Measurements from ENCODE around the gene MLNR. TPM values are rescaled to one million over a fixed set of nuclear protein-coding genes. Genes with fewer than 3 reads are reported as not detected.

The MLNR gene
- total and polyA plus RNA-seq, 4 donors, result 0.09 TPM; not detected in 3

DNA sequence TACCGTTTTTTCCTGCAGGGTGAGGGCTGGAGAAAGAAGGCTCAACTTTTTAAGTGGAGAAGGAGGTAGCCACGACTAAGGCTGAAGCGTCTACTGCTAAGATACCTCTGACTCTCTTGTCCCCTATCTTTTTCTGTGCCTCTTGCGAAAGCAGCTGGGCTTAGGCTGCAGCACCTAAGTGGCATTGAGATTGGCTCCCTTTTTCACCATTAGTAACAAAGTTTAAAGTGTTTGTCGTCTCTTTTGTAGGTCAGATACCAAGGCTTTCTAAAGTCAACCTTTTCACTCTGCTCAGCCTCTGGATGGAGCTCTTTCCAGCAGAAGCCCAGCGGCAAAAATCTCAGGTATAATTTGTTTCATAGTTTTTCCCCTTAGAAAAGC is 28.5 kb downstream of the MLNR start:
- Histone ChIP-seq H3K27ac (ENCODE audit: low read depth in 1 of 2, low read length in 2 of 2) (peak overlapping the region; percentile 81 to 83), H3K4me3 (ENCODE audit: low read depth in 1 of 3, low read length in 3 of 3) (peak overlapping the region; percentile 68 to 75 (median 71)), H3K27me3 (ENCODE audit: control insufficient read depth in 4 of 4, insufficient read depth in 4 of 4, low read length in 3 of 4) (no peaks in the 10 kb centered on the region), H3K36me3 (ENCODE audit: control insufficient read depth in 4 of 4, insufficient read depth in 3 of 4, low read depth in 1 of 4, low read length in 3 of 4) (peaks cover 0 to 3% (median 2%) of the 10 kb centered on the region in 4 donors), H3K4me1 (ENCODE audit: control insufficient read depth in 4 of 4, insufficient read depth in 4 of 4, low read length in 3 of 4) (peaks cover 4 to 20% (median 10%) of the 10 kb centered on the region in 4 donors), H3K9ac (ENCODE audit: low read depth in 1 of 2, low read length in 2 of 2) (peak overlapping the region; percentile 84 to 95), H3K9me3 (ENCODE audit: control insufficient read depth in 4 of 4, low read length in 3 of 4) (no peaks in the 10 kb centered on the region)
- TF ChIP-seq, protein P1, sequence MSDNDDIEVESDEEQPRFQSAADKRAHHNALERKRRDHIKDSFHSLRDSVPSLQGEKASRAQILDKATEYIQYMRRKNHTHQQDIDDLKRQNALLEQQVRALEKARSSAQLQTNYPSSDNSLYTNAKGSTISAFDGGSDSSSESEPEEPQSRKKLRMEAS (IDR thresholded peaks at IDR 0.05), result no peak
- TF ChIP-seq, protein P2, sequence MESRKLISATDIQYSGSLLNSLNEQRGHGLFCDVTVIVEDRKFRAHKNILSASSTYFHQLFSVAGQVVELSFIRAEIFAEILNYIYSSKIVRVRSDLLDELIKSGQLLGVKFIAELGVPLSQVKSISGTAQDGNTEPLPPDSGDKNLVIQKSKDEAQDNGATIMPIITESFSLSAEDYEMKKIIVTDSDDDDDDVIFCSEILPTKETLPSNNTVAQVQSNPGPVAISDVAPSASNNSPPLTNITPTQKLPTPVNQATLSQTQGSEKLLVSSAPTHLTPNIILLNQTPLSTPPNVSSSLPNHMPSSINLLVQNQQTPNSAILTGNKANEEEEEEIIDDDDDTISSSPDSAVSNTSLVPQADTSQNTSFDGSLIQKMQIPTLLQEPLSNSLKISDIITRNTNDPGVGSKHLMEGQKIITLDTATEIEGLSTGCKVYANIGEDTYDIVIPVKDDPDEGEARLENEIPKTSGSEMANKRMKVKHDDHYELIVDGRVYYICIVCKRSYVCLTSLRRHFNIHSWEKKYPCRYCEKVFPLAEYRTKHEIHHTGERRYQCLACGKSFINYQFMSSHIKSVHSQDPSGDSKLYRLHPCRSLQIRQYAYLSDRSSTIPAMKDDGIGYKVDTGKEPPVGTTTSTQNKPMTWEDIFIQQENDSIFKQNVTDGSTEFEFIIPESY (IDR thresholded peaks at IDR 0.05), result no peak
- TF ChIP-seq FOXA1 (IDR thresholded peaks at IDR 0.05), result no peak
- TF ChIP-seq RXRA (IDR thresholded peaks at IDR 0.05), result no peak
- TF ChIP-seq YY1 (IDR thresholded peaks at IDR 0.05), result no peak
- TF ChIP-seq, protein P3, sequence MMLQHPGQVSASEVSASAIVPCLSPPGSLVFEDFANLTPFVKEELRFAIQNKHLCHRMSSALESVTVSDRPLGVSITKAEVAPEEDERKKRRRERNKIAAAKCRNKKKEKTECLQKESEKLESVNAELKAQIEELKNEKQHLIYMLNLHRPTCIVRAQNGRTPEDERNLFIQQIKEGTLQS (IDR thresholded peaks at IDR 0.05), result no peak
- TF ChIP-seq EGR1 (IDR thresholded peaks at IDR 0.05; ENCODE audit: low read depth in 2 of 2), result no peak
- peak; percentile 20 to 31 for TF ChIP-seq RAD21 (IDR thresholded peaks at IDR 0.05)
- no peak for TF ChIP-seq SP1 (IDR thresholded peaks at IDR 0.05)
- TF ChIP-seq TAF1 (conservative IDR thresholded peaks at IDR 0.05), result no peak
- no peak for TF ChIP-seq FOXA2 (IDR thresholded peaks at IDR 0.05)
- TF ChIP-seq HNF4G (IDR thresholded peaks at IDR 0.05), result no peak
- TF ChIP-seq JUND (IDR thresholded peaks at IDR 0.05), result no peak
- no peak for TF ChIP-seq NR2F2 (IDR thresholded peaks at IDR 0.05)
- TF ChIP-seq, protein P4, sequence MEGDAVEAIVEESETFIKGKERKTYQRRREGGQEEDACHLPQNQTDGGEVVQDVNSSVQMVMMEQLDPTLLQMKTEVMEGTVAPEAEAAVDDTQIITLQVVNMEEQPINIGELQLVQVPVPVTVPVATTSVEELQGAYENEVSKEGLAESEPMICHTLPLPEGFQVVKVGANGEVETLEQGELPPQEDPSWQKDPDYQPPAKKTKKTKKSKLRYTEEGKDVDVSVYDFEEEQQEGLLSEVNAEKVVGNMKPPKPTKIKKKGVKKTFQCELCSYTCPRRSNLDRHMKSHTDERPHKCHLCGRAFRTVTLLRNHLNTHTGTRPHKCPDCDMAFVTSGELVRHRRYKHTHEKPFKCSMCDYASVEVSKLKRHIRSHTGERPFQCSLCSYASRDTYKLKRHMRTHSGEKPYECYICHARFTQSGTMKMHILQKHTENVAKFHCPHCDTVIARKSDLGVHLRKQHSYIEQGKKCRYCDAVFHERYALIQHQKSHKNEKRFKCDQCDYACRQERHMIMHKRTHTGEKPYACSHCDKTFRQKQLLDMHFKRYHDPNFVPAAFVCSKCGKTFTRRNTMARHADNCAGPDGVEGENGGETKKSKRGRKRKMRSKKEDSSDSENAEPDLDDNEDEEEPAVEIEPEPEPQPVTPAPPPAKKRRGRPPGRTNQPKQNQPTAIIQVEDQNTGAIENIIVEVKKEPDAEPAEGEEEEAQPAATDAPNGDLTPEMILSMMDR (IDR thresholded peaks at IDR 0.05; ENCODE audit: low read depth, low read length, missing input control), result no peak
- peak in 1 of 2 donors; percentile 30 for TF ChIP-seq HNF4A (conservative IDR thresholded peaks at IDR 0.05)
- no peak for DNase-seq (ENCODE audit: low spot score)
- WGBS, result 3% methylated on average over 6 of the region's 6 CpGs

DNA sequence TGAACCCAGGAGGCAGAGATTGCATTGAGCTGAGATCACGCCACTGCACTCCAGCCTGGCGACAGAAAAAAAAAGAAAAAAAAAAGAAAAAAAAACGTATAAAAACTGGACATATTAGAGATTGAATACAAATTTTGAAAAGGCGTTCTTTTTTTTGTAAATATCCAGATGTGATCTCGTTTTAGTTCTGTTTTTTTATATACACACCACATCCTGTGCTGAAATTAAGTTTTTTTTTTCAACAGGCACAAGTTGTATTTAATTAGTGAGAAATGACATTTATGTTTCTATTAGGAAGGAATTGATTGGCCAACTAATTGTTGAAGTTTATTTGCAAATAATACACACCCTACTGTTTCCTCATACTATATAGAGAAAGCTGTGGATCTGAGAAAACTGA is 31.2 kb downstream of the MLNR start:
- Histone ChIP-seq H3K9me3 (ENCODE audit: control insufficient read depth in 4 of 4, low read length in 3 of 4) (no peaks in the 10 kb centered on the region), H3K9ac (ENCODE audit: low read depth in 1 of 2, low read length in 2 of 2) (no peak overlapping the region), H3K4me1 (ENCODE audit: control insufficient read depth in 4 of 4, insufficient read depth in 4 of 4, low read length in 3 of 4) (peaks cover 4 to 24% (median 10%) of the 10 kb centered on the region in 4 donors), H3K27ac (ENCODE audit: low read depth in 1 of 2, low read length in 2 of 2) (no peak overlapping the region), H3K36me3 (ENCODE audit: control insufficient read depth in 4 of 4, insufficient read depth in 3 of 4, low read depth in 1 of 4, low read length in 3 of 4) (peaks cover 2 to 13% (median 5%) of the 10 kb centered on the region in 4 donors), H3K27me3 (ENCODE audit: control insufficient read depth in 4 of 4, insufficient read depth in 4 of 4, low read length in 3 of 4) (no peaks in the 10 kb centered on the region), H3K4me3 (ENCODE audit: low read depth in 1 of 3, low read length in 3 of 3) (no peak overlapping the region)
- WGBS, result 87% methylated on average over 5 of the region's 5 CpGs
- TF ChIP-seq RXRA (IDR thresholded peaks at IDR 0.05) (no peak), GABPA (IDR thresholded peaks at IDR 0.05 in 1 of 2, conservative IDR thresholded peaks at IDR 0.05 in 1 of 2) (no peak), JUND (IDR thresholded peaks at IDR 0.05) (no peak), RAD21 (IDR thresholded peaks at IDR 0.05) (no peak), SP1 (IDR thresholded peaks at IDR 0.05) (no peak), YY1 (IDR thresholded peaks at IDR 0.05) (no peak), HNF4A (conservative IDR thresholded peaks at IDR 0.05) (no peak), TAF1 (conservative IDR thresholded peaks at IDR 0.05) (no peak), HNF4G (IDR thresholded peaks at IDR 0.05) (no peak)
- TF ChIP-seq, protein P5, sequence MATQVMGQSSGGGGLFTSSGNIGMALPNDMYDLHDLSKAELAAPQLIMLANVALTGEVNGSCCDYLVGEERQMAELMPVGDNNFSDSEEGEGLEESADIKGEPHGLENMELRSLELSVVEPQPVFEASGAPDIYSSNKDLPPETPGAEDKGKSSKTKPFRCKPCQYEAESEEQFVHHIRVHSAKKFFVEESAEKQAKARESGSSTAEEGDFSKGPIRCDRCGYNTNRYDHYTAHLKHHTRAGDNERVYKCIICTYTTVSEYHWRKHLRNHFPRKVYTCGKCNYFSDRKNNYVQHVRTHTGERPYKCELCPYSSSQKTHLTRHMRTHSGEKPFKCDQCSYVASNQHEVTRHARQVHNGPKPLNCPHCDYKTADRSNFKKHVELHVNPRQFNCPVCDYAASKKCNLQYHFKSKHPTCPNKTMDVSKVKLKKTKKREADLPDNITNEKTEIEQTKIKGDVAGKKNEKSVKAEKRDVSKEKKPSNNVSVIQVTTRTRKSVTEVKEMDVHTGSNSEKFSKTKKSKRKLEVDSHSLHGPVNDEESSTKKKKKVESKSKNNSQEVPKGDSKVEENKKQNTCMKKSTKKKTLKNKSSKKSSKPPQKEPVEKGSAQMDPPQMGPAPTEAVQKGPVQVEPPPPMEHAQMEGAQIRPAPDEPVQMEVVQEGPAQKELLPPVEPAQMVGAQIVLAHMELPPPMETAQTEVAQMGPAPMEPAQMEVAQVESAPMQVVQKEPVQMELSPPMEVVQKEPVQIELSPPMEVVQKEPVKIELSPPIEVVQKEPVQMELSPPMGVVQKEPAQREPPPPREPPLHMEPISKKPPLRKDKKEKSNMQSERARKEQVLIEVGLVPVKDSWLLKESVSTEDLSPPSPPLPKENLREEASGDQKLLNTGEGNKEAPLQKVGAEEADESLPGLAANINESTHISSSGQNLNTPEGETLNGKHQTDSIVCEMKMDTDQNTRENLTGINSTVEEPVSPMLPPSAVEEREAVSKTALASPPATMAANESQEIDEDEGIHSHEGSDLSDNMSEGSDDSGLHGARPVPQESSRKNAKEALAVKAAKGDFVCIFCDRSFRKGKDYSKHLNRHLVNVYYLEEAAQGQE (IDR thresholded peaks at IDR 0.05), result no peak
- no peak for DNase-seq (ENCODE audit: low spot score)

Data from liver (tissue), 9 donors.